Endodermal cell (in vitro differentiated cells): ENCODE data around the gene LRIG3. TPM values are rescaled to one million over a fixed set of nuclear protein-coding genes. Genes with fewer than 3 reads are reported as not detected.
A peak's percentile ranks its signal among the peaks of the same experiment; 100 is the strongest.

Source experiments
- DNase-seq: peaks from one replicate; pipeline ENCODE4 v3.0.0-alpha.2; 2017
- H3K27ac ChIP-seq: 2 replicates; pipeline ENCODE4 v1.5.1; 2013; ENCODE audit warnings: mild to moderate bottlenecking, low read depth, low read length, moderate library complexity
- H3K27me3 ChIP-seq: 2 replicates; pipeline ENCODE4 v1.6.1; 2013; ENCODE audit warnings: mild to moderate bottlenecking, low read length, moderate library complexity; ENCODE audit not compliant: insufficient read depth, control insufficient read depth, poor library complexity, severe bottlenecking
- H3K36me3 ChIP-seq: 2 replicates; pipeline ENCODE4 v1.7.0; 2013; ENCODE audit warnings: mild to moderate bottlenecking, low read length, moderate library complexity; ENCODE audit not compliant: control insufficient read depth, insufficient read depth
- H3K4me1 ChIP-seq: one replicate; pipeline ENCODE4 v1.7.0; 2013; ENCODE audit warnings: low read length; ENCODE audit not compliant: control insufficient read depth, insufficient read depth
- H3K4me3 ChIP-seq: 2 replicates; pipeline ENCODE4 v1.5.1; 2013; ENCODE audit warnings: mild to moderate bottlenecking, low read length, moderate library complexity
- H3K9ac ChIP-seq: 2 replicates; pipeline ENCODE4 v1.6.1; 2013; ENCODE audit warnings: mild to moderate bottlenecking, low read length, moderate library complexity; ENCODE audit not compliant: poor library complexity, severe bottlenecking; ENCODE audit errors: extremely low read depth
- H3K9me3 ChIP-seq: 2 replicates; pipeline ENCODE4 v1.6.1; 2013; ENCODE audit warnings: mild to moderate bottlenecking, low read length, moderate library complexity; ENCODE audit not compliant: control insufficient read depth
- H3K27ac Mint-ChIP-seq: 2 replicates; pipeline ENCODE4 v1.8.0; 2020; ENCODE audit warnings: mixed read lengths
- H3K27me3 Mint-ChIP-seq: 2 replicates; pipeline ENCODE4 v1.8.0; 2021; ENCODE audit warnings: mild to moderate bottlenecking, mixed read lengths; ENCODE audit not compliant: insufficient read depth
- H3K36me3 Mint-ChIP-seq: 2 replicates; pipeline ENCODE4 v1.8.0; 2020; ENCODE audit warnings: low read depth, mixed read lengths
- H3K4me1 Mint-ChIP-seq: 2 replicates; pipeline ENCODE4 v1.8.0; 2020; ENCODE audit warnings: mixed read lengths
- H3K4me3 Mint-ChIP-seq: 2 replicates; pipeline ENCODE4 v1.8.0; 2020; ENCODE audit warnings: mild to moderate bottlenecking, moderate library complexity, mixed read lengths
- H3K9me3 Mint-ChIP-seq: 2 replicates; pipeline ENCODE4 v1.8.0; 2020; ENCODE audit warnings: mild to moderate bottlenecking, mixed read lengths
- WGBS, 2 experiments: methylation state at CpG; one replicate each; pipeline versions ENCODE4 v1.1.5 to v1.1.7; 2013; ENCODE audit warnings: missing lambda C conversion rate in 2 of 2, mixed read lengths in 1 of 2; ENCODE audit not compliant: insufficient coverage in 1 of 2, insufficient read length in 1 of 2; 5-methylcytosine and 5-hydroxymethylcytosine counted together
- total RNA-seq, 2 donors: library from RNA; stranded (reverse); fragmentation: NEBNext Ultra II Directional in 1 of 2; extraction: Animal tissue kit (Norgen Biotek cat#: 25700) in 1 of 2; gene quantifications; 2 replicates in 1 of 2; 3 replicates in 1 of 2; pipeline ENCODE4 v1.2.1, GENCODE V29; 2021
- TF ChIP-seq, protein P1 (sequence below): fragments of 200-600 bp; sonication (generic); conservative IDR thresholded peaks from 2 replicates; pipeline ENCODE4 v1.5.0; 2021; ENCODE audit warnings: antibody characterized with exemption, mild to moderate bottlenecking

Gene LRIG3
- total RNA-seq, 2 donors from 2014 or later = 196 to 367 TPM

- peak overlapping the region; percentile 23 for H3K27ac Mint-ChIP-seq
Measured at GRCh38 chr12:58923781-58924180, 3.5 kb upstream of the LRIG3 start.

GRCh38 chr12:58922849-58923248 lies 2.5 kb upstream of the LRIG3 start:
- peaks cover 17% of the 10 kb centered on the region for H3K36me3 ChIP-seq
- Mint-ChIP-seq H3K4me3 (peak overlapping the region; percentile 3), H3K27me3 (no peaks in the 10 kb centered on the region), H3K36me3 (peaks cover 14% of the 10 kb centered on the region), H3K9me3 (no peaks in the 10 kb centered on the region), H3K27ac (peak overlapping the region; percentile 54), H3K4me1 (peaks cover 53% of the 10 kb centered on the region)
- no peaks in the 10 kb centered on the region for H3K9me3 ChIP-seq
- TF ChIP-seq, protein P1, sequence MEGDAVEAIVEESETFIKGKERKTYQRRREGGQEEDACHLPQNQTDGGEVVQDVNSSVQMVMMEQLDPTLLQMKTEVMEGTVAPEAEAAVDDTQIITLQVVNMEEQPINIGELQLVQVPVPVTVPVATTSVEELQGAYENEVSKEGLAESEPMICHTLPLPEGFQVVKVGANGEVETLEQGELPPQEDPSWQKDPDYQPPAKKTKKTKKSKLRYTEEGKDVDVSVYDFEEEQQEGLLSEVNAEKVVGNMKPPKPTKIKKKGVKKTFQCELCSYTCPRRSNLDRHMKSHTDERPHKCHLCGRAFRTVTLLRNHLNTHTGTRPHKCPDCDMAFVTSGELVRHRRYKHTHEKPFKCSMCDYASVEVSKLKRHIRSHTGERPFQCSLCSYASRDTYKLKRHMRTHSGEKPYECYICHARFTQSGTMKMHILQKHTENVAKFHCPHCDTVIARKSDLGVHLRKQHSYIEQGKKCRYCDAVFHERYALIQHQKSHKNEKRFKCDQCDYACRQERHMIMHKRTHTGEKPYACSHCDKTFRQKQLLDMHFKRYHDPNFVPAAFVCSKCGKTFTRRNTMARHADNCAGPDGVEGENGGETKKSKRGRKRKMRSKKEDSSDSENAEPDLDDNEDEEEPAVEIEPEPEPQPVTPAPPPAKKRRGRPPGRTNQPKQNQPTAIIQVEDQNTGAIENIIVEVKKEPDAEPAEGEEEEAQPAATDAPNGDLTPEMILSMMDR = no peak
- no peak overlapping the region for H3K27ac ChIP-seq
- peaks cover 10% of the 10 kb centered on the region for H3K4me1 ChIP-seq
- H3K27me3 ChIP-seq = no peaks in the 10 kb centered on the region
- no peak overlapping the region for H3K9ac ChIP-seq
- H3K4me3 ChIP-seq = peak overlapping the region; percentile 16
- peak; percentile 48 for DNase-seq

More at GRCh38 chr12:58923781-58924180, 3.5 kb upstream of the LRIG3 start:
- Histone ChIP-seq H3K9me3 (no peaks in the 10 kb centered on the region), H3K27ac (no peak overlapping the region), H3K4me3 (no peak overlapping the region), H3K27me3 (no peaks in the 10 kb centered on the region), H3K36me3 (peaks cover 8% of the 10 kb centered on the region), H3K9ac (no peak overlapping the region), H3K4me1 (peaks cover 10% of the 10 kb centered on the region)
- 76 to 83% methylated on average over 4 of the region's 4 CpGs for WGBS, 2 experiments
- TF ChIP-seq, protein P1 = no peak
- Mint-ChIP-seq H3K4me1 (peaks cover 56% of the 10 kb centered on the region), H3K9me3 (no peaks in the 10 kb centered on the region), H3K27me3 (no peaks in the 10 kb centered on the region), H3K4me3 (no peak overlapping the region), H3K36me3 (peaks cover 5% of the 10 kb centered on the region)
- DNase-seq = no peak

GRCh38 chr12:58920961-58921861 lies 907 bp upstream of the LRIG3 start:
- peaks cover 47% of the 10 kb centered on the region for H3K4me1 Mint-ChIP-seq
- H3K4me3 Mint-ChIP-seq = peak overlapping the region; percentile 97
- H3K9me3 Mint-ChIP-seq = no peaks in the 10 kb centered on the region
- Histone ChIP-seq H3K9ac (peak overlapping the region; percentile 99), H3K9me3 (no peaks in the 10 kb centered on the region), H3K27ac (peak overlapping the region; percentile 45), H3K36me3 (peaks cover 33% of the 10 kb centered on the region), H3K27me3 (no peaks in the 10 kb centered on the region), H3K4me3 (peak overlapping the region; percentile 95), H3K4me1 (peaks cover 4% of the 10 kb centered on the region)
- peak overlapping the region; percentile 98 for H3K27ac Mint-ChIP-seq
- 73 to 81% methylated on average over 7 to 13 of the region's 15 CpGs for WGBS, 2 experiments
- peaks cover 27% of the 10 kb centered on the region for H3K36me3 Mint-ChIP-seq
- DNase-seq = no peak
- TF ChIP-seq, protein P1 = no peak
- H3K27me3 Mint-ChIP-seq = no peaks in the 10 kb centered on the region
